HCT116 (cell line): ENCODE results near the gene RCVRN. TPM values are rescaled to one million over a fixed set of nuclear protein-coding genes. Genes with fewer than 3 reads are reported as not detected.

Experiments
- ATAC-seq: fragments of 200-7000 bp; cut with Tn5 transposase; 2 replicates; pipeline ENCODE4 v1.9.1; 2020; ENCODE audit warnings: mild to moderate bottlenecking, moderate library complexity
- BruUV-seq: library from RNA; stranded (reverse); fragments of 400-500 nt; replicated peaks from 2 replicates; lab custom pipeline; 2021; lab: Mats Ljungman, UMichigan
- CTCF ChIA-PET: fragments of 300-600 bp; sonication (Branson Sonifier 250); formaldehyde crosslinking; loops from one replicate; lab custom pipeline; 2021; ENCODE audit warnings: antibody characterized with exemption; lab: Charles Lee
- POLR2A ChIA-PET: fragments of 300-600, 350-600 bp; sonication (Branson Sonifier 250); formaldehyde crosslinking; loops from one replicate; lab custom pipeline; 2021; ENCODE audit warnings: antibody characterized with exemption; lab: Charles Lee
- RAD21 ChIA-PET, 2 experiments: fragments of 300-600 bp; sonication (Branson Sonifier 250); formaldehyde crosslinking; loops; one replicate each; lab custom pipeline; 2023; ENCODE audit warnings: low total read pairs in 2 of 2; ENCODE audit not compliant: uncharacterized antibody in 2 of 2, unreplicated experiment in 2 of 2, low non-redundant PET in 1 of 2; lab: Charles Lee
- DNase-seq: peaks from one replicate; pipeline ENCODE4 v3.0.0-alpha.2; 2010; ENCODE audit warnings: low read depth, low spot score
- H2AFZ ChIP-seq: fragments of 200-600 bp; shearing (Covaris generic), sonication (generic); 2 replicates; pipeline ENCODE4 v1.6.1; 2017; ENCODE audit warnings: low read depth, mixed run types, mixed read lengths, antibody characterized with exemption, low read length; ENCODE audit not compliant: poor library complexity, severe bottlenecking
- H3K27ac ChIP-seq: 2 replicates; pipeline ENCODE4 v1.5.1; 2012; ENCODE audit warnings: low read depth, low read length
- H3K27me3 ChIP-seq: fragments of 200-600 bp; sonication (generic); 2 replicates; pipeline ENCODE4 v1.6.1; 2016; ENCODE audit warnings: mixed run types, low read length, mixed read lengths; ENCODE audit not compliant: insufficient read depth
- H3K36me3 ChIP-seq, 2 experiments: fragments of 200-500 bp in 1 of 2; fragments of 200-600 bp in 1 of 2; sonication (Bioruptor generic) in 1 of 2; sonication (generic) in 1 of 2; 2 replicates each; pipeline versions ENCODE4 v1.5.1 to v1.6.1; 2014 to 2016; ENCODE audit warnings: low read length in 2 of 2, inconsistent platforms in 1 of 2, mixed read lengths in 1 of 2, mixed run types in 1 of 2; ENCODE audit not compliant: insufficient read depth in 2 of 2, control insufficient read depth in 1 of 2
- H3K4me1 ChIP-seq, 2 experiments: fragments of 200-600 bp in 1 of 2; sonication (generic) in 1 of 2; 2 replicates each; pipeline versions ENCODE4 v1.5.1 to v1.6.1; 2012 to 2017; ENCODE audit warnings: low read length in 2 of 2, inconsistent platforms in 1 of 2, mild to moderate bottlenecking in 1 of 2, mixed read lengths in 1 of 2, mixed run types in 1 of 2, moderate library complexity in 1 of 2; ENCODE audit not compliant: insufficient read depth in 2 of 2, control insufficient read depth in 1 of 2
- H3K4me2 ChIP-seq: fragments of 200-600 bp; sonication (generic); 2 replicates; pipeline ENCODE4 v1.6.1; 2017; ENCODE audit warnings: mixed run types, low read length, mixed read lengths
- H3K4me3 ChIP-seq, 2 experiments: fragments of 200-600 bp in 1 of 2; sonication (generic) in 1 of 2; replicated peaks in 1 of 2; 2 replicates each; pipeline ENCODE4 v1.5.1; 2011 to 2016; ENCODE audit warnings: low read length in 2 of 2, control low read depth in 1 of 2, low read depth in 1 of 2, mild to moderate bottlenecking in 1 of 2, mixed read lengths in 1 of 2, mixed run types in 1 of 2
- H3K79me2 ChIP-seq: fragments of 200-600 bp; sonication (generic); 2 replicates; pipeline ENCODE4 v1.6.1; 2017; ENCODE audit warnings: mild to moderate bottlenecking, mixed run types, low read length, moderate library complexity, mixed read lengths; ENCODE audit not compliant: insufficient read depth
- H3K9ac ChIP-seq: fragments of 200-600 bp; sonication (generic); 2 replicates; pipeline ENCODE4 v1.6.1; 2016; ENCODE audit warnings: low read length, mixed read lengths
- H3K9me2 ChIP-seq: fragments of 200-600 bp; sonication (generic), shearing (Covaris generic); 2 replicates; pipeline ENCODE4 v1.6.1; 2017; ENCODE audit warnings: mixed run types, mild to moderate bottlenecking, moderate library complexity; ENCODE audit not compliant: insufficient read depth
- H3K9me3 ChIP-seq, 2 experiments: fragments of 200-500 bp in 1 of 2; fragments of 200-600 bp in 1 of 2; sonication (Bioruptor generic) in 1 of 2; sonication (generic) in 1 of 2; 2 replicates each; pipeline ENCODE4 v1.6.1; 2014 to 2017; ENCODE audit warnings: low read length in 2 of 2, mixed read lengths in 2 of 2, inconsistent platforms in 1 of 2, low read depth in 1 of 2, mild to moderate bottlenecking in 1 of 2, mixed run types in 1 of 2, moderate library complexity in 1 of 2; ENCODE audit not compliant: control insufficient read depth in 1 of 2, insufficient read depth in 1 of 2
- H4K20me1 ChIP-seq: fragments of 200-600 bp; sonication (generic), shearing (Covaris generic); 2 replicates; pipeline ENCODE4 v1.6.1; 2017; ENCODE audit warnings: mixed run types, mild to moderate bottlenecking, moderate library complexity; ENCODE audit not compliant: insufficient read depth
- RAD21 ChIP-seq: IDR thresholded peaks from 2 replicates; pipeline ENCODE4 v1.6.1; 2012; ENCODE audit warnings: low read depth, mild to moderate bottlenecking
- SP1 ChIP-seq: IDR thresholded peaks from 2 replicates; pipeline ENCODE4 v1.6.1; 2012; ENCODE audit warnings: low read depth
- TCF7L2 ChIP-seq: IDR thresholded peaks from 2 replicates; pipeline ENCODE4 v1.7.0; 2011; ENCODE audit warnings: borderline replicate concordance, inconsistent platforms; ENCODE audit not compliant: insufficient read depth, insufficient read length; ENCODE audit errors: extremely low read depth
- ZNF274 ChIP-seq: fragments of 200-500 bp; sonication (Bioruptor generic); IDR thresholded peaks from 2 replicates; pipeline ENCODE4 v1.6.1; 2014; ENCODE audit warnings: mild to moderate bottlenecking, low read depth, low read length, inconsistent platforms
- intact Hi-C: fragments of 100-400 bp; cut with micrococcal nuclease; formaldehyde crosslinking; loops from 2 replicates; pipeline ENCODE4 v1.10.0; 2022
- total RNA-seq: library from RNA; stranded (reverse); gene quantifications from one replicate; pipeline ENCODE4 v1.2.1, GENCODE V29; 2021; ENCODE audit not compliant: unreplicated experiment
- TF ChIP-seq, protein P1 (sequence below), 3 experiments: fragments of 200-600 bp in 1 of 3; sonication (generic) in 1 of 3; IDR thresholded peaks in 2 of 3; conservative IDR thresholded peaks in 1 of 3; 2 replicates each; pipeline ENCODE4 v1.5.1; 2012 to 2017; ENCODE audit warnings: low read depth in 2 of 3, low read length in 2 of 3, antibody characterized with exemption in 1 of 3, borderline replicate concordance in 1 of 3, control low read depth in 1 of 3, mild to moderate bottlenecking in 1 of 3, mixed read lengths in 1 of 3, mixed run types in 1 of 3, moderate library complexity in 1 of 3; ENCODE audit not compliant: insufficient read depth in 1 of 3

The RCVRN gene
- total RNA-seq, 1 experiment from 2014 or later, result not detected

GRCh38 chr17:9890124-9890523 is 14.9 kb downstream of the RCVRN start:
- Histone ChIP-seq H3K9me3 (no peaks in the 10 kb centered on the region), H3K27ac (no peak overlapping the region), H3K9ac (no peak overlapping the region), H3K4me1 (peaks cover 0 to 4% of the 10 kb centered on the region in 2 experiments; a peak in 2 of 4 replicates), H3K36me3 (no peaks in the 10 kb centered on the region), H3K4me2 (no peak overlapping the region), H3K27me3 (0 out of 2 replicates have a peak, but pooled peaks cover 4% of the 10 kb centered on the region), H3K4me3 (no peak overlapping the region), H3K79me2 (no peaks in the 10 kb centered on the region), H3K9me2 (no peaks in the 10 kb centered on the region), H2AFZ (peak overlapping the region; percentile 25)
- RAD21 ChIA-PET, result no interaction called here
- POLR2A ChIA-PET, result no interaction called here
- intact Hi-C loops, result loop anchor here (2.0 kb wide), 1 partner anchor 159 kb away; no protein-coding TSS in a partner anchor
- DNase-seq (peak; percentile 43), ATAC-seq (peak; percentile 99)
- no TSS peak for BruUV-seq
- CTCF ChIA-PET, result interaction anchor here (0.5 to 2.8 kb wide), 14 partner anchors 10 to 631 kb away, joined by 3 to 16 read pairs (median 5); partner anchors contain the start of gene RCVRN
- TF ChIP-seq, protein P1, sequence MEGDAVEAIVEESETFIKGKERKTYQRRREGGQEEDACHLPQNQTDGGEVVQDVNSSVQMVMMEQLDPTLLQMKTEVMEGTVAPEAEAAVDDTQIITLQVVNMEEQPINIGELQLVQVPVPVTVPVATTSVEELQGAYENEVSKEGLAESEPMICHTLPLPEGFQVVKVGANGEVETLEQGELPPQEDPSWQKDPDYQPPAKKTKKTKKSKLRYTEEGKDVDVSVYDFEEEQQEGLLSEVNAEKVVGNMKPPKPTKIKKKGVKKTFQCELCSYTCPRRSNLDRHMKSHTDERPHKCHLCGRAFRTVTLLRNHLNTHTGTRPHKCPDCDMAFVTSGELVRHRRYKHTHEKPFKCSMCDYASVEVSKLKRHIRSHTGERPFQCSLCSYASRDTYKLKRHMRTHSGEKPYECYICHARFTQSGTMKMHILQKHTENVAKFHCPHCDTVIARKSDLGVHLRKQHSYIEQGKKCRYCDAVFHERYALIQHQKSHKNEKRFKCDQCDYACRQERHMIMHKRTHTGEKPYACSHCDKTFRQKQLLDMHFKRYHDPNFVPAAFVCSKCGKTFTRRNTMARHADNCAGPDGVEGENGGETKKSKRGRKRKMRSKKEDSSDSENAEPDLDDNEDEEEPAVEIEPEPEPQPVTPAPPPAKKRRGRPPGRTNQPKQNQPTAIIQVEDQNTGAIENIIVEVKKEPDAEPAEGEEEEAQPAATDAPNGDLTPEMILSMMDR (IDR thresholded peaks at IDR 0.05 in 2 of 3, conservative IDR thresholded peaks at IDR 0.05 in 1 of 3; ENCODE audit: borderline replicate concordance in 1 of 3, insufficient read depth in 1 of 3, low read depth in 2 of 3, low read length in 2 of 3), result peak; percentile 29 to 96 (median 92); a peak in 5 of 6 replicates
- TF ChIP-seq RAD21 (peak; percentile 58), ZNF274 (no peak)
- TF ChIP-seq, all 23 proteins: peak for 2
- H4K20me1 ChIP-seq, result no peaks in the 10 kb centered on the region

GRCh38 chr17:9887508-9887907 is 17.6 kb downstream of the RCVRN start:
- Histone ChIP-seq H3K4me2 (no peak overlapping the region), H2AFZ (no peak overlapping the region), H3K4me1 (peaks cover 0 to 4% of the 10 kb centered on the region in 2 experiments; a peak in 2 of 4 replicates), H3K36me3 (no peaks in the 10 kb centered on the region), H3K9me3 (peaks cover 3 to 14% of the 10 kb centered on the region in 2 experiments; a peak in 3 of 4 replicates), H3K9me2 (no peaks in the 10 kb centered on the region), H3K27ac (no peak overlapping the region), H3K4me3 (no peak overlapping the region)
- intact Hi-C loops, result no loop called here
- no peak for DNase-seq
- CTCF ChIA-PET, result interaction anchor here (1.1 kb wide), 1 partner anchor 13 kb away, joined by 3 read pairs; no protein-coding TSS in a partner anchor
- TF ChIP-seq TCF7L2 (no peak), SP1 (no peak)
- TF ChIP-seq, protein P1 (IDR thresholded peaks at IDR 0.05 in 2 of 3, conservative IDR thresholded peaks at IDR 0.05 in 1 of 3; ENCODE audit: borderline replicate concordance in 1 of 3, insufficient read depth in 1 of 3, low read depth in 2 of 3, low read length in 2 of 3), result no peak
- TF ChIP-seq, all 23 proteins: peak for 0
- Histone ChIP-seq H3K27me3 (no peaks in the 10 kb centered on the region), H4K20me1 (no peaks in the 10 kb centered on the region), H3K79me2 (no peaks in the 10 kb centered on the region), H3K9ac (no peak overlapping the region)
- ChIA-PET POLR2A (no interaction called here), RAD21 (no interaction called here)
- no peak for ATAC-seq
- BruUV-seq, result no TSS peak
